WTC11 (cell line): ENCODE results near the gene ANKDD1B. TPM values are rescaled to one million over a fixed set of nuclear protein-coding genes. Genes with fewer than 3 reads are reported as not detected.

Experiments
- ATAC-seq: fragments of 200-7000 bp; cut with Tn5 transposase; 2 replicates; pipeline ENCODE4 v1.10.0; 2021; ENCODE audit warnings: mild to moderate bottlenecking, moderate library complexity
- CTCF ChIA-PET: fragments of 300-600 bp; sonication (Branson Sonifier 250); formaldehyde crosslinking; loops from one replicate; lab custom pipeline; 2021; ENCODE audit warnings: antibody characterized with exemption; lab: Charles Lee
- POLR2A ChIA-PET: fragments of 350-600 bp; sonication (Branson Sonifier 250); formaldehyde crosslinking; loops from one replicate; lab custom pipeline; 2021; ENCODE audit warnings: antibody characterized with exemption; lab: Charles Lee
- DNase-seq: peaks from one replicate; pipeline ENCODE4 v3.0.0; 2021; ENCODE audit warnings: low spot score
- H3K27ac Mint-ChIP-seq: 2 replicates; pipeline ENCODE4 v1.8.0; 2021; ENCODE audit warnings: mixed read lengths
- H3K27me3 Mint-ChIP-seq: 2 replicates; pipeline ENCODE4 v1.8.0; 2021; ENCODE audit warnings: low read depth, mild to moderate bottlenecking, moderate library complexity, mixed read lengths
- H3K36me3 Mint-ChIP-seq: 2 replicates; pipeline ENCODE4 v1.8.0; 2021; ENCODE audit warnings: mixed read lengths
- H3K4me1 Mint-ChIP-seq: 2 replicates; pipeline ENCODE4 v1.8.0; 2022; ENCODE audit warnings: mixed read lengths
- H3K4me3 Mint-ChIP-seq: 2 replicates; pipeline ENCODE4 v1.8.0; 2021; ENCODE audit warnings: mild to moderate bottlenecking, moderate library complexity, mixed read lengths
- H3K9me3 Mint-ChIP-seq: 2 replicates; pipeline ENCODE4 v1.8.0; 2021; ENCODE audit warnings: mixed read lengths
- AFF4 ChIP-seq: sonication (generic); formaldehyde crosslinking; IDR thresholded peaks from 2 replicates; pipeline ENCODE4 v1.8.1; 2023; ENCODE audit warnings: mild to moderate bottlenecking, missing genetic modification reagents, borderline replicate concordance
- AR ChIP-seq: fragments of 250-450 bp; sonication (Bioruptor Pico); IDR thresholded peaks from 2 replicates; pipeline ENCODE4 v1.9.0; 2021; ENCODE audit warnings: mild to moderate bottlenecking
- ATF3 ChIP-seq: sonication (generic); formaldehyde crosslinking; conservative IDR thresholded peaks from 2 replicates; pipeline ENCODE4 v1.8.1; 2022; ENCODE audit warnings: mild to moderate bottlenecking, missing genetic modification reagents
- CBFB ChIP-seq: sonication (generic); formaldehyde crosslinking; IDR thresholded peaks from 2 replicates; pipeline ENCODE4 v1.8.1; 2022; ENCODE audit warnings: mild to moderate bottlenecking, low read depth, missing genetic modification reagents
- CREM ChIP-seq: sonication (generic); formaldehyde crosslinking; IDR thresholded peaks from 2 replicates; pipeline ENCODE4 v1.8.1; 2022; ENCODE audit warnings: mild to moderate bottlenecking, missing genetic modification reagents, moderate library complexity
- EMX1 ChIP-seq: fragments of 250-450 bp; sonication (Bioruptor Pico); IDR thresholded peaks from 2 replicates; pipeline ENCODE4 v1.8.0; 2021; ENCODE audit warnings: mild to moderate bottlenecking
- ERG ChIP-seq: fragments of 250-450 bp; sonication (Bioruptor Pico); IDR thresholded peaks from 2 replicates; pipeline ENCODE4 v1.8.0; 2021; ENCODE audit warnings: mild to moderate bottlenecking
- FOXJ3 ChIP-seq: sonication (generic); formaldehyde crosslinking; IDR thresholded peaks from 2 replicates; pipeline ENCODE4 v1.9.0; 2021; ENCODE audit warnings: missing genetic modification reagents, mild to moderate bottlenecking, borderline replicate concordance
- FOXK1 ChIP-seq: sonication (generic); formaldehyde crosslinking; IDR thresholded peaks from 2 replicates; pipeline ENCODE4 v1.8.0; 2022; ENCODE audit warnings: mild to moderate bottlenecking, moderate library complexity, missing genetic modification reagents
- HMGA2 ChIP-seq: fragments of 250-450 bp; sonication (Bioruptor Pico); IDR thresholded peaks from 2 replicates; pipeline ENCODE4 v1.4.0; 2021; ENCODE audit warnings: mild to moderate bottlenecking, moderate library complexity
- IRF2 ChIP-seq: sonication (generic); formaldehyde crosslinking; IDR thresholded peaks from 2 replicates; pipeline ENCODE4 v1.8.0; 2022; ENCODE audit warnings: low read depth, missing genetic modification reagents, borderline replicate concordance
- NR2C2 ChIP-seq: sonication (generic); formaldehyde crosslinking; IDR thresholded peaks from 2 replicates; pipeline ENCODE4 v1.8.0; 2022; ENCODE audit warnings: mild to moderate bottlenecking, missing genetic modification reagents
- OVOL2 ChIP-seq: fragments of 250-450 bp; sonication (Bioruptor Pico); IDR thresholded peaks from 2 replicates; pipeline ENCODE4 v1.9.0; 2021; ENCODE audit warnings: mild to moderate bottlenecking, borderline replicate concordance
- PREB ChIP-seq: sonication (generic); formaldehyde crosslinking; IDR thresholded peaks from 2 replicates; pipeline ENCODE4 v1.8.1; 2022; ENCODE audit warnings: mild to moderate bottlenecking, missing genetic modification reagents, moderate library complexity, borderline replicate concordance
- TEAD1 ChIP-seq: sonication (generic); formaldehyde crosslinking; IDR thresholded peaks from 2 replicates; pipeline ENCODE4 v1.8.0; 2022; ENCODE audit warnings: mild to moderate bottlenecking, missing genetic modification reagents
- USF1 ChIP-seq: sonication (generic); formaldehyde crosslinking; IDR thresholded peaks from 2 replicates; pipeline ENCODE4 v1.8.0; 2022; ENCODE audit warnings: mild to moderate bottlenecking, missing genetic modification reagents
- ZNF219 ChIP-seq: sonication (generic); formaldehyde crosslinking; IDR thresholded peaks from 2 replicates; pipeline ENCODE4 v1.8.0; 2023; ENCODE audit warnings: missing genetic modification reagents, mild to moderate bottlenecking, borderline replicate concordance
- ZNF263 ChIP-seq: sonication (generic); formaldehyde crosslinking; IDR thresholded peaks from 2 replicates; pipeline ENCODE4 v1.8.1; 2022; ENCODE audit warnings: low read depth, mild to moderate bottlenecking, moderate library complexity, missing genetic modification reagents
- total RNA-seq: library from RNA; stranded (reverse); gene quantifications from 3 replicates; pipeline ENCODE4 v1.2.3, GENCODE V29; 2021
- TF ChIP-seq, protein P1 (sequence below): sonication (generic); formaldehyde crosslinking; IDR thresholded peaks from 2 replicates; pipeline ENCODE4 v1.8.0; 2023; ENCODE audit warnings: missing genetic modification reagents
- TF ChIP-seq, protein P2 (sequence below): sonication (generic); formaldehyde crosslinking; IDR thresholded peaks from 2 replicates; pipeline ENCODE4 v1.8.0; 2022; ENCODE audit warnings: mild to moderate bottlenecking, missing genetic modification reagents
- TF ChIP-seq, protein P3 (sequence below): sonication (generic); formaldehyde crosslinking; IDR thresholded peaks from 2 replicates; pipeline ENCODE4 v1.8.1; 2023; ENCODE audit warnings: mild to moderate bottlenecking, moderate library complexity, missing genetic modification reagents

Gene ANKDD1B
- total RNA-seq, 1 experiment from 2014 or later, result 0.28 TPM

GRCh38 chr5:75717082-75717922, 106.0 kb downstream of the ANKDD1B start, which contains the start of gene POC5:
POC5 (minus strand) TSS chr5:75717437; CDS start chr5:75712937, 4,500 bp downstream.
- H3K9me3 Mint-ChIP-seq, result no peaks in the 10 kb centered on the region
- peak within 1 kb of the TSS; percentile 98 for H3K27ac Mint-ChIP-seq
- CTCF ChIA-PET, result interaction anchor here (1.2 kb wide), 1 partner anchor 18 kb away, joined by 3 read pairs; no protein-coding TSS in a partner anchor
- H3K27me3 Mint-ChIP-seq, result peaks cover 3% of the 10 kb centered on the region; the same call in 1 of the 2 replicates
- H3K4me1 Mint-ChIP-seq, result peaks cover 12% of the 10 kb centered on the region
- H3K4me3 Mint-ChIP-seq, result peak within 1 kb of the TSS; percentile 99
- H3K36me3 Mint-ChIP-seq, result peaks cover 6% of the 10 kb centered on the region
- ATAC-seq (peak; percentile 95), DNase-seq (peak; percentile 98)
- POLR2A ChIA-PET, result interaction anchor here (0.7 to 1.6 kb wide), 3 partner anchors 11 to 381 kb away, joined by 3 to 6 read pairs (median 3); partner anchors contain the start of gene HMGCR
- no peak; the same call in 1 of the 2 replicates for TF ChIP-seq CREM (CRISPR knock-in tag)
- no peak for TF ChIP-seq CBFB (CRISPR knock-in tag)
- no peak for TF ChIP-seq HMGA2 (CRISPR knock-in tag)
- no peak for TF ChIP-seq TEAD1 (CRISPR knock-in tag)
- TF ChIP-seq NR2C2, result no peak
- TF ChIP-seq IRF2 (CRISPR knock-in tag), result no peak
- TF ChIP-seq FOXK1 (CRISPR knock-in tag), result peak; percentile 89
- TF ChIP-seq ZNF219 (CRISPR knock-in tag), result no peak
- TF ChIP-seq, protein P1, sequence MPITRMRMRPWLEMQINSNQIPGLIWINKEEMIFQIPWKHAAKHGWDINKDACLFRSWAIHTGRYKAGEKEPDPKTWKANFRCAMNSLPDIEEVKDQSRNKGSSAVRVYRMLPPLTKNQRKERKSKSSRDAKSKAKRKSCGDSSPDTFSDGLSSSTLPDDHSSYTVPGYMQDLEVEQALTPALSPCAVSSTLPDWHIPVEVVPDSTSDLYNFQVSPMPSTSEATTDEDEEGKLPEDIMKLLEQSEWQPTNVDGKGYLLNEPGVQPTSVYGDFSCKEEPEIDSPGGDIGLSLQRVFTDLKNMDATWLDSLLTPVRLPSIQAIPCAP (CRISPR knock-in tag), result no peak
- no peak for TF ChIP-seq AFF4 (CRISPR knock-in tag)
- no peak for TF ChIP-seq AR (CRISPR knock-in tag)
- TF ChIP-seq, protein P2, sequence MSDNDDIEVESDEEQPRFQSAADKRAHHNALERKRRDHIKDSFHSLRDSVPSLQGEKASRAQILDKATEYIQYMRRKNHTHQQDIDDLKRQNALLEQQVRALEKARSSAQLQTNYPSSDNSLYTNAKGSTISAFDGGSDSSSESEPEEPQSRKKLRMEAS (CRISPR knock-in tag), result peak; percentile 78
- TF ChIP-seq USF1 (CRISPR knock-in tag), result no peak
- TF ChIP-seq FOXJ3 (CRISPR knock-in tag), result no peak
- no peak for TF ChIP-seq PREB (CRISPR knock-in tag)
- no peak for TF ChIP-seq OVOL2
- TF ChIP-seq ATF3 (CRISPR knock-in tag), result no peak
- TF ChIP-seq ERG, result no peak
- no peak for TF ChIP-seq EMX1 (CRISPR knock-in tag)
- TF ChIP-seq ZNF263 (CRISPR knock-in tag), result no peak
- TF ChIP-seq, protein P3, sequence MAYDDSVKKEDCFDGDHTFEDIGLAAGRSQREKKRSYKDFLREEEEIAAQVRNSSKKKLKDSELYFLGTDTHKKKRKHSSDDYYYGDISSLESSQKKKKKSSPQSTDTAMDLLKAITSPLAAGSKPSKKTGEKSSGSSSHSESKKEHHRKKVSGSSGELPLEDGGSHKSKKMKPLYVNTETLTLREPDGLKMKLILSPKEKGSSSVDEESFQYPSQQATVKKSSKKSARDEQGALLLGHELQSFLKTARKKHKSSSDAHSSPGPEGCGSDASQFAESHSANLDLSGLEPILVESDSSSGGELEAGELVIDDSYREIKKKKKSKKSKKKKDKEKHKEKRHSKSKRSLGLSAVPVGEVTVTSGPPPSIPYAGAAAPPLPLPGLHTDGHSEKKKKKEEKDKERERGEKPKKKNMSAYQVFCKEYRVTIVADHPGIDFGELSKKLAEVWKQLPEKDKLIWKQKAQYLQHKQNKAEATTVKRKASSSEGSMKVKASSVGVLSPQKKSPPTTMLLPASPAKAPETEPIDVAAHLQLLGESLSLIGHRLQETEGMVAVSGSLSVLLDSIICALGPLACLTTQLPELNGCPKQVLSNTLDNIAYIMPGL, result peak; percentile 35; the same call in 1 of the 2 replicates
